Cardiac fibroblast (primary cell): Measurements from ENCODE around the gene MAST3.

Experiments used
- DNase-seq, 2 donors: peaks; one replicate each; pipeline versions ENCODE4 v3.0.0 to v3.0.0-alpha.2; 2010; ENCODE audit warnings: low read depth in 2 of 2
- H3K4me3 ChIP-seq, 2 donors: replicated peaks in 1 of 2; 1 replicate in 1 of 2; 2 replicates in 1 of 2; pipeline ENCODE4 v1.5.1; 2011; ENCODE audit warnings: low read depth in 2 of 2, low read length in 2 of 2, mild to moderate bottlenecking in 2 of 2, moderate library complexity in 1 of 2
- TF ChIP-seq, protein P1 (sequence below): IDR thresholded peaks from one replicate; pipeline ENCODE4 v1.5.1; 2011; ENCODE audit warnings: low read depth, mild to moderate bottlenecking, low read length, inconsistent platforms

MAST3 gene

DNA sequence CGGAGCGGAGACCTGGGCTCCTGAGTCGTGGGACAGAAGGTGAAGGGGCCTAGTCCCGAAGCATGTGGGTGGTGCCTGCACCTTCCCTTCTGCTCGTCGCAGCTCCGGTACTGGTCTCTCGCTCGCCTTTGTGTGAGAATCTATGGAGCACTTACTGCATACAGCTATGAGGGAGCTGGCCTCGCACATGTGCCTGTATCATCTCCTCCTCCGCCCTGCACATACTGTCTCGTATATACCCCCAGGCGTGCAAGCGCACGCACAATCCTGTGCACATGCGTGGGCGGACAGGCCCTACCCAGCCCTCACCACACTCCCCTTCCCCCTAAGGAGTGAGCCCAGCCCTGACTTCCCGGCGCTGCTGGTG, 64.0 kb downstream of the MAST3 start:
- TF ChIP-seq, protein P1, sequence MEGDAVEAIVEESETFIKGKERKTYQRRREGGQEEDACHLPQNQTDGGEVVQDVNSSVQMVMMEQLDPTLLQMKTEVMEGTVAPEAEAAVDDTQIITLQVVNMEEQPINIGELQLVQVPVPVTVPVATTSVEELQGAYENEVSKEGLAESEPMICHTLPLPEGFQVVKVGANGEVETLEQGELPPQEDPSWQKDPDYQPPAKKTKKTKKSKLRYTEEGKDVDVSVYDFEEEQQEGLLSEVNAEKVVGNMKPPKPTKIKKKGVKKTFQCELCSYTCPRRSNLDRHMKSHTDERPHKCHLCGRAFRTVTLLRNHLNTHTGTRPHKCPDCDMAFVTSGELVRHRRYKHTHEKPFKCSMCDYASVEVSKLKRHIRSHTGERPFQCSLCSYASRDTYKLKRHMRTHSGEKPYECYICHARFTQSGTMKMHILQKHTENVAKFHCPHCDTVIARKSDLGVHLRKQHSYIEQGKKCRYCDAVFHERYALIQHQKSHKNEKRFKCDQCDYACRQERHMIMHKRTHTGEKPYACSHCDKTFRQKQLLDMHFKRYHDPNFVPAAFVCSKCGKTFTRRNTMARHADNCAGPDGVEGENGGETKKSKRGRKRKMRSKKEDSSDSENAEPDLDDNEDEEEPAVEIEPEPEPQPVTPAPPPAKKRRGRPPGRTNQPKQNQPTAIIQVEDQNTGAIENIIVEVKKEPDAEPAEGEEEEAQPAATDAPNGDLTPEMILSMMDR = no peak
- DNase-seq = no peak
- H3K4me3 ChIP-seq = peak overlapping the region; percentile 17 to 21

DNA sequence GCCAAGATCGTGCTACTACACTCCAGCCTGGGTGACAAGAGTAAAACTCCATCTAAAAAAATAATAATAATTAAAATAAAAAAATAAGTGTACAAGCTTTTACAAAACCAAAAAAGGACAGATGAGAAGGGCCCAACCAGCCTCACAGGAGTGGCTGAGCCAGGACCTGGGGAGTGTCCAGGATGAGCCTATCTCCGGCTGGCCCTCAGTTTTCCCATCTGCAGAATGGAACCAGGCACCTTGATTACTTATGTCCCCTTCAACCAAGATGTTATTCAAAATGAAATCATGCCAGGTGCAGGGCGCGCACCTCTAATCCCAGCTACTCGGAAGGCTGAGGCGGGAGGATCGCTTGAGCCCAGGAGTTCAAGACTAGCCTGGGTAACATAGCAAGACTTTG, 66.5 kb downstream of the MAST3 start:
- TF ChIP-seq, protein P1 = no peak
- no peak for DNase-seq
- no peak overlapping the region for H3K4me3 ChIP-seq

DNA sequence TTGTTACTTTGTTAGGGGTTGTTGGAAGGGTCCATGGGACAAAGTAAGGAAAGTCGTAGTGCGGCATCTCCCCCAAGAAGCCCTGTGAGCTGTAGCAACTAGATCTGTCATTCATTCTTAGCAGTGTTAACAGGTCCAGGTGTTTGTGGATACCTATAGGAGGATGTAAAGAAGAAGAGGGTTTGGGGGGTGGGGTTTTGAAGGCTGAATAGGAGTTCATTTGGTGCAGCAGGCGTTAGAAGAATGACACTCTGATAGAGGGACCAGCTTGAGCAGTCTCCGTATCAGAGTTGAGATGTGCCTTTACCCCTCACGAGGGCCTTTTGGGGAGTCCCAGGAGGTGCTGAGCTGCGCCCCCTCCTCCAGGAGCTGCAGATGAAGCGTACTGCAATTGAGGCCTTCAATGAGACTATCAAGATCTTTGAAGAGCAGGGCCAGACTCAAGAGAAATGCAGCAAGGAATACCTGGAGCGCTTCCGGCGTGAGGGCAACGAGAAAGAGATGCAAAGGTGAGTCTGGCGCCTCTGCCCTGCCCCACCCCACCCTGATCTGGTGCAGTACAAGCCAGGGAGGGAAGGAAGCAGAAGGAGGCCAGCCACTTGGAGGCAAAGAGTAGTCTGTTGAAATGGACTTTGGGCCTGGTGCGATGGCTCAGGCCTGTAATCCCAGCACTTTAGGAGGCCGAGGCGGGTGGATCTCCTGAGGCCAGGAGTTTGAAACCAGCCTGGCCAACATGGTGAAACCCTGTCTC, 68.4 kb downstream of the MAST3 start:
- H3K4me3 ChIP-seq = no peak overlapping the region
- DNase-seq = no peak
- TF ChIP-seq, protein P1 = no peak

DNA sequence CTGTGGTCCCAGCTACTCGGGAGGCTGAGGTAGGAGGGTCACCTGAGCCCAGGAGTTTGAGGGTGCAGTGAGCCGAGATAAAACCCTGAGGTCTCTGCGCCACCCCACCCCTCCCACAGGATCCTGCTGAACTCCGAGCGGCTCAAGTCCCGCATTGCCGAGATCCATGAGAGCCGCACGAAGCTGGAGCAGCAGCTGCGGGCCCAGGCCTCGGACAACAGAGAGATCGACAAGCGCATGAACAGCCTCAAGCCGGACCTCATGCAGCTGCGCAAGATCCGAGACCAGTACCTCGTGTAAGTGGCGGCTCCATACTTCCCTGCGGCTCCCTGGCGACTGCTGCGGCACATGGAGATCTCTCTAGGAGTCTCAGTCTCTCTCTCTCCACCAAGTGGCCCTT, 69.4 kb downstream of the MAST3 start:
- TF ChIP-seq, protein P1 = no peak
- no peak for DNase-seq
- no peak overlapping the region for H3K4me3 ChIP-seq

DNA sequence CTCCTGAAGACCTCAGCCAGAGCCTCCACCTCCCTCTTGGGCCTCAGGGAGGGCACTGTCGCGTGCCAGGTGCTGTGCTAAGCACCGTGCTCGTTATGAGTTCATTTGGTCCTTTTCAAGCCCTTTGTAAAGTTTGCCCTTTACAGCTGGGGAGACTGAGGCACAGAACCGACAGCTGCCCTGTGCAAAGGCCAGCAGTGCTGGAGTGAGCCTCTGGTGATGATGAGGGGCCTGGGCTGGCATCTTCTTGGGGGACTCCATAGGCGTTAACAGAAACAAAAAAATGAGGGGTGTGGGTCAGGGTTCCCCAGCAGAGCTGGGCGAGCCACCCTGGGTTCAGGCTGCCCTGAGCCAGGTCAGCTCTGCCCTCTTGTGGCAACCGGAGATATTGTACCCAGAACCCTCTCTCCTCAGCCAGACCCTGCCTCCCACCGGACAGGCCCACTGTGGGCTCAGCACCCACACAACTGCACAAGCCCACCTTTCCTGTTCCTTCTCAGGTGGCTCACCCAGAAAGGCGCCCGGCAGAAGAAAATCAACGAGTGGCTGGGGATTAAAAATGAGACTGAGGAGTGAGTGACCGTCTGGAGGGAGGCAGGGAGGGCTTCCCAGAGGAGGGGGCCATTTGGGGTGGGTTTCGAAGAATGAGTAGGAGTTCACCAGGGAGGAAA, 70.5 kb downstream of the MAST3 start:
- no peak overlapping the region for H3K4me3 ChIP-seq
- TF ChIP-seq, protein P1 = peak; percentile 73
- peak; percentile 47 to 50 for DNase-seq

DNA sequence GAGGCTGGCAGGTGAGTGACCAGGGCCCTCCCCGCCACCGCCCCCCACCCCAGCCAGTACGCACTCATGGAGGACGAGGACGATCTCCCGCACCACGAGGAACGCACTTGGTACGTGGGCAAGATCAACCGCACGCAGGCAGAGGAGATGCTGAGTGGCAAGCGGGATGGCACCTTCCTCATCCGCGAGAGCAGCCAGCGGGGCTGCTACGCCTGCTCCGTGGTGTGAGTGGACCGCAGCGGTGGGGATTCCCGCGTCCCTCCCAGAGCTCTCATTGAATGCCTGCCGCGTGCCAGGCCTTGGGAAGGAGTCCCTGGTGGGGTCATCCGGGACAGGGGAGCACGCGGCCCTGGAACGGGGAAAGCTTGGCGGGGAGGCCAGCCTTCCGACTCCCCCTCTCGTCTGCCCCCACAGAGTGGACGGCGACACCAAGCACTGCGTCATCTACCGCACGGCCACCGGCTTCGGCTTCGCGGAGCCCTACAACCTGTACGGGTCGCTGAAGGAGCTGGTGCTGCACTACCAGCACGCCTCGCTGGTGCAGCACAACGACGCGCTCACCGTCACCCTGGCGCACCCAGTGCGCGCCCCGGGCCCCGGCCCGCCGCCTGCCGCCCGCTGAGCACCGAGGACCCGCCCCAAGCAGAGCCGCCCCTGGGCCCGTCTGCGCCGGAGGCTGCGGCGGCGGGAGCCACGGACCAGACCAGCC, 71.2 kb downstream of the MAST3 start:
- H3K4me3 ChIP-seq = no peak overlapping the region
- TF ChIP-seq, protein P1 = no peak

More for the DNA sequence above, 71.2 kb downstream of the MAST3 start:
- no peak for DNase-seq
